ENCODE results near the gene SLC22A5.
"Not testable (repeated sequence)": the region's sequence is repeated elsewhere in the genome, so short reads cannot be mapped to it uniquely, and the experiment has no call there.

The SLC22A5 gene

DNA sequence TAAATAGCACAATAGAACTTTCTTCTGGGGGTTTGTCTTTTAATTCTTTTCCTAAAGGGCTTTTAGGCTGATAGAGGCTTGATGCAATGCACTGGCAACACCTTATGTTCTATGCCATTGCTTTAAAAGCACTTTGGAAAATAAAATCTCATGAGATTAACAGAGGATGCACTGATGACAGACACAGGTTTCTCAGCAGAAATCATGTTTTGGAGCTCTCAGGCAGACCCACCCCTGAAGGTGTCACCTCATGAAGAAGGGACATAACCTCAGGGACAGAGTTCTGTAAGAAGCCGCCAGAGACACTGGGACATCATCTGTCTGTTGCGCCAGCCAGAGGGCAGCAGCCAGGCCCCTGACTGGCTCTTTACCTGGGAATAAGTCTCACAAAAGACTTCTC is 27.7 kb downstream of the SLC22A5 start:
- DNase-seq (ENCODE audit: low read depth in 2 of 2): no peak
- no peak for TF ChIP-seq CTCF (IDR thresholded peaks at IDR 0.05; ENCODE audit: low read depth, low read length)

DNA sequence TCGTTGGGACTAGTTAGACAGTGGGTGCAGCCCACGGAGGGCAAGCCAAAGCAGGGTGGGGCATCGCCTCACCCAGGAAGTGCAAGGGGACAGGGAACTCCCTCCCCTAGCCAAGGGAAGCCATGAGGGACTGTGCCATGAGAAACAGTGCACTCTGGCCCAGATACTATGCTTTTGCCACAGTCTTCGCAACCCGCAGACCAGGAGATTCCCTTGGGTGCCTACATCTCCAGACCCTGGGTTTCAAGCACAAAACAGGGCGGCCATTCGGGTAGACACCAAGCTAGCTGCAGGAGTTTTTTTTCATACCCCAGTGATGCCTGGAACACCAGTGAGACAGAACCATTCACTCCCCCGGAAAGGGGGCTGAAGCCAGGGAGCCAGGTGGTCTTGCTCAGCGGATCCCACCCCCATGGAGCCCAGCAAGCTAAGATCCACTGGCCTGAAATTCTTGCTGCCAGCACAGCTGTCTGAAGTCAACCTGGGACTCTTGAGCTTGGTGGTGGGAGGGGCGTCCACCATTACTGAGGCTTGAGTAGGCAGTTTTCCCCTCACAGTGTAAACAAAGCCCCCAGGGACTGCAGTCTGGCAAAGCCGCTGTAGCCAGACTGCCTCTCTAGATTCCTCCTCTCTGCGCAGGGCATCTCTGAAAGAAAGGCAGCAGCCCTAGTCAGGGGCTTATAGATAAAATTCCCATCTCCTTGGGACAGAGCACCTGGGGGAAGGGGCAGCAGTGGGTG is 28.6 kb downstream of the SLC22A5 start:
- not testable (repeated sequence) for H3K4me3 ChIP-seq (replicated peaks in 1 of 2; ENCODE audit: low read depth in 2 of 2, low read length in 2 of 2); DNase-seq (ENCODE audit: low read depth in 2 of 2)

More for the DNA sequence above, 27.7 kb downstream of the SLC22A5 start:
- H3K4me3 ChIP-seq (replicated peaks in 1 of 2; ENCODE audit: low read depth in 2 of 2, low read length in 2 of 2): no peak overlapping the region

- H3K4me3 ChIP-seq (replicated peaks in 1 of 2; ENCODE audit: low read depth in 2 of 2, low read length in 2 of 2); DNase-seq (ENCODE audit: low read depth in 2 of 2): not testable (repeated sequence)
These were observed 34.5 kb downstream of the SLC22A5 start for GRCh38 chr5:132404041-132404440.

- no peak for DNase-seq (ENCODE audit: low read depth in 2 of 2)
- no peak for TF ChIP-seq CTCF (IDR thresholded peaks at IDR 0.05; ENCODE audit: low read depth, low read length)
- no peak overlapping the region for H3K4me3 ChIP-seq (replicated peaks in 1 of 2; ENCODE audit: low read depth in 2 of 2, low read length in 2 of 2)
These were observed 36.1 kb downstream of the SLC22A5 start for GRCh38 chr5:132405646-132406045.

- no peak for TF ChIP-seq CTCF (IDR thresholded peaks at IDR 0.05; ENCODE audit: low read depth, low read length)
- H3K4me3 ChIP-seq (replicated peaks in 1 of 2; ENCODE audit: low read depth in 2 of 2, low read length in 2 of 2): no peak overlapping the region
- DNase-seq (ENCODE audit: low read depth in 2 of 2): no peak
These were observed 36.8 kb downstream of the SLC22A5 start for GRCh38 chr5:132406144-132406783.

DNA sequence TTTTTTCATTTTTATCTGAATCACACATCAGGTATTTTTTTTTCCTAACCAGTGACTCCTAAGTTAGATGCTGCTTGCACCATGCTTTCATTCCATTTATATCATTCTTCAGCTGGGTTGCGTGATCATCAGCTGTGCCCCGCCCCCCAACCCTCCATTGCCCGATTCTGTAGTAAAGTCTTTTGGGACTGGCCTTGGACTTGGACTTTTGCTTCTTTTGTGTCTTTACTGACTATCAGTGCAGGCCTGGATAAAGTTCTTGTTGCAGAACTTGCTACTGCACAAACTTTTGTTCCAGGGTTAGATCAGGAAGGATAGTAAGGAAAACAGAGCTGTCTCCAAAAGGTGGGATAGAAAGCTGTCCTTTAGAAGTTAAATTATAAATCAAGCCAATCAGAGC is 38.5 kb downstream of the SLC22A5 start:
- no peak overlapping the region for H3K4me3 ChIP-seq (replicated peaks in 1 of 2; ENCODE audit: low read depth in 2 of 2, low read length in 2 of 2)
- TF ChIP-seq CTCF (IDR thresholded peaks at IDR 0.05; ENCODE audit: low read depth, low read length): no peak
- peak in 1 of 2 donors; percentile 26 for DNase-seq (ENCODE audit: low read depth in 2 of 2)

DNA sequence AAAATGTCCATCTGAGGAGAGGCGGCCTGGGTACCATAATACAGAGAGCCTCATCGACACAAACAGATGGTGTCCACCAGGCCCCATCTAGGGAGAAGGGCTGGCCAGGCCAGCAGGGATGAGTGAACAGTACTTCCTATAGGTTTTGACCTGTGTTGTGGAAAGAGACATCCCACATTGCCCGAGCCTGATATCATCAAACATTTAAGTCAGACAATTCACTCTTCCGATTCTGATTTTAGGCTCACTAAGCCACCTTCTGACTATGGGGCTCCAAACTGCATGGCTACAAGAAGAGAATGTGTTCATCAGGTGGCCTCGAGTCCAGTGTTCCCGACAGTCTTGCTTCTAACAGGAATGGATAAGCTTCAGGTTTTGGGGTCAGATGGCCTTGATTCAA is 38.9 kb downstream of the SLC22A5 start:
- no peak overlapping the region for H3K4me3 ChIP-seq (replicated peaks in 1 of 2; ENCODE audit: low read depth in 2 of 2, low read length in 2 of 2)
- no peak for DNase-seq (ENCODE audit: low read depth in 2 of 2)
- TF ChIP-seq CTCF (IDR thresholded peaks at IDR 0.05; ENCODE audit: low read depth, low read length): no peak

DNA sequence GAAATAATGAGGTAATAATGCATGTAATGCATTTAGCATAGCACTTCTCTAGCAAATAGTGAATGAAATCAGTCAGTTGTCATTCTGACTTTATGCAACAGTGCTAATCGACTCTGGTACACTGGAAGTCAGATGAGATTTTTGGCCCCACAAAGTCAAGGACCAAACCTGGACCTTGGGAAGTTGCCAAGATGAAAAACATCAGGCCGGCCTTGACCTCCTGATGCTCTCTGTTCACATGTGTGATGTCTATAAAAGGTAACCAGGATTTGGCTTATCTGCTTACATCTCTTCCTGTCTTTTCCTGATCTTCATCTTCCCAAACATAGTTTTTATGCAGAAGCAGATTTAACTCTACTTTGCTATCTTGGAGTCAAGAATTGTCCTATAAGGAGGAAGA is 39.5 kb downstream of the SLC22A5 start:
- TF ChIP-seq CTCF (IDR thresholded peaks at IDR 0.05; ENCODE audit: low read depth, low read length): no peak
- no peak for DNase-seq (ENCODE audit: low read depth in 2 of 2)
- no peak overlapping the region for H3K4me3 ChIP-seq (replicated peaks in 1 of 2; ENCODE audit: low read depth in 2 of 2, low read length in 2 of 2)

Measured in cardiac fibroblast (primary cell).